HG03097 (cell line): ENCODE measurements around the gene EHD2.
"Not testable (repeated sequence)": the region's sequence is repeated elsewhere in the genome, so short reads cannot be mapped to it uniquely, and the experiment has no call there.

Experiments
- ATAC-seq: cut with Tn5 transposase; IDR thresholded peaks from one replicate; pipeline ENCODE4 v1.9.1; 2021; ENCODE audit not compliant: unreplicated experiment, low FRiP score

Gene EHD2, protein sequence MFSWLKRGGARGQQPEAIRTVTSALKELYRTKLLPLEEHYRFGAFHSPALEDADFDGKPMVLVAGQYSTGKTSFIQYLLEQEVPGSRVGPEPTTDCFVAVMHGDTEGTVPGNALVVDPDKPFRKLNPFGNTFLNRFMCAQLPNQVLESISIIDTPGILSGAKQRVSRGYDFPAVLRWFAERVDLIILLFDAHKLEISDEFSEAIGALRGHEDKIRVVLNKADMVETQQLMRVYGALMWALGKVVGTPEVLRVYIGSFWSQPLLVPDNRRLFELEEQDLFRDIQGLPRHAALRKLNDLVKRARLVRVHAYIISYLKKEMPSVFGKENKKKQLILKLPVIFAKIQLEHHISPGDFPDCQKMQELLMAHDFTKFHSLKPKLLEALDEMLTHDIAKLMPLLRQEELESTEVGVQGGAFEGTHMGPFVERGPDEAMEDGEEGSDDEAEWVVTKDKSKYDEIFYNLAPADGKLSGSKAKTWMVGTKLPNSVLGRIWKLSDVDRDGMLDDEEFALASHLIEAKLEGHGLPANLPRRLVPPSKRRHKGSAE

DNA sequence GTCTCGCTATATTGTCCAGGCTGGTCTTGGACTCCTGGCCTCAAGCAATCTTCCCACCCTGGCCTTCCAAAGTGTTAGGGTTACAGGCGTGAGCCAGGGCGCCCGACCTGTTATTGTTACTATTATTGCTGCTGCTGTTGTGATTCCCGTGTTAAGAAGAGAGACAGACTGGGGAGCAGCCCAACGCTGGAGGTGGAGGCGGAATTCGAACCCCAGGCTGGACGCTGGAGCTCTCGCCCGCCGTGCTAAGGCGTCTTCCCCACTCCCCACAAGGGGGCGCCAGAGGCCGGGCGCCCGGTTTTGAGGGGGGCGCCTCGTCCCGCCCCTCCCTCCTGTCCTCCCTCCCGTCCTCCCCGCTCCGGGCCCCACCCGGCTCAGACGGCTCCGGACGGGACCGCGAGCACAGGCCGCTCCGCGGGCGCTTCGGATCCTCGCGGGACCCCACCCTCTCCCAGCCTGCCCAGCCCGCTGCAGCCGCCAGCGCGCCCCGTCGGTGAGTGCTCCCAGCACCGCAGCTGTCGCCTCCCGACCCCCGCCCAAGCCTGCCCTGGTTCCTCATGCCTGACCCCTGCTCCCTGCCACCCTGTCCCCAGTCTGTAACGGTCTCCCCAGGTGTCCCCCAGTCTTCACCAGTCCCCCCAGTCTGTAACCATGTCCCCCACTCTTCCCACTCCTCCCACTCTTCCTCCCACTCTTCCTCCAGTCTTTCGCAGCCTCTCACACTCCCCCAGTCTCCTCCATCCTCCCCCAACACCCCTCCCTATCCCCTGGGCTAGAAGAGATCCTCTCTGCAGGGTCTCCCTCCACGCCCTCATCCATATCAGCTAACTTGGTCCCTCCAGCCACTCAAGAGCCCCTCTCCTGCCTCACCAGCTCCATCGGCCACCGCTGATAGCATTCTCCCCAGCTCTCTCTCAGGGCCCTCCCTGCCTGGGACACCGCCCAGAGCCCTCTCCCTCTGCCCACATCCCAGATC is at the start of gene EHD2:
Gene EHD2, plus strand, starts transcription at position 377 of the 976 bp plus-strand sequence. CDS start 3,191 bp downstream, outside the sequence.
- no peak for ATAC-seq

DNA sequence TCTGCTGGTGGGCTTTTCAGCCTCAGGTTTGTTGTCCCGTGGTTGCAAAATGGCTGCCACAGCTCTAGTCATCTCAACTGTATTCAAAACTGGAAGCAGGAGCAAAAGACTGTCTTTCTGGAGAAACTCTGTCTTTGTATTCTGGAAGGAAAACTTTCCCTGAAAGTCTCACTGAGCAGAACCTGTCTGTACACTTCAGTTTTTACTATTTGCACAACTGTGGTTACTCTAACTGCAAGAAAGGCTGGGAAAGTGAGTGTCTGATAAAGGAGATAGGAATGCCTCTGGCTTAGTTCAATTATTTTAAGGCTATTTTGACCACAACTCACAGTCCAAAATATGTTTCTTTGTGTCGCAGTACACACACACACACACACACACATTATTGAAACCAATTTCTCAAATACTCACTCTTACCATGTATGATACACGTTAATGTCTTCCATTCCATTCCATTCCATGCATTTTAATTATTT is 49.7 kb upstream of the EHD2 start:
- no peak for ATAC-seq

DNA sequence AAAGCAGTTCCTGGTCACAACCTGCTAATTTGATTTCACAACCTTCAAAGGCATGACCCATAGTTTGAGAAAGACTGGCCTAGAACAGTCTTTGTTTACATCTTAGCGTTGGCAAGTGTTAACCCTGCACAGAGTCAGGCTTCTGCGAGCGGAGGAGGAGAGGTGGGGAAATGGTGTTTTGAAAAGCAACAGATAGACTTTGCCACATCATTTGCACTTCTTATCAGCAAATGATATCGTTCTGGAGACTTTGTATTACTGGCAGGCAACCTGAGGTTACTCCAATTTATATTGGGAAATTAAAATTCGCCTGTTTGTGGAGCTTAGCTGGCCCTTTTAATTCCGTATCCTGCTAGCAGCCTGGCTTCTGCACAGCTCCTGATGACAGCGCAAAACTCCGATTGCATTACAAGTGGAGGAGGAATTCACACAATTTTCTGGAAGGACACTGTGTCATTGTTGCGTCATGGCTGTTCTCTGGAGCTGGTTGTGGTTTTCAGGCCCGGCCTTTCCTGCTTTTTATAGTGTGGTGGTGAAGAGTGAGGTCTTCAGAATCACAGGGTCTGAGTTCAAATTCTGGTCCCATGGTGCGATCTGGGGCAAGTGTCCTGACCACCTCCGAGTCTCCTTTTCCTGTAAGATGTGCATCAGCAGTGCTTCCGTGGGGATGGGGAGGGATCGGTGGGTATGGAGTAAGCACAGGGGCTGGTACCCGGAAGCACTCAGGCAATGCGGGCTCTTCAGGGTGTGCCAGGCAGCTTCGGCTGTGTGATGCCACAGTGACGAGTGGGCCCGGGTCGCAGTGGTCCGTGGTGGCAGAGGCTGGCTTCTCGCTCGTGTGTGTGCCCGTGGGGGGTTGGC is 49.1 kb upstream of the EHD2 start:
- ATAC-seq, result no peak

DNA sequence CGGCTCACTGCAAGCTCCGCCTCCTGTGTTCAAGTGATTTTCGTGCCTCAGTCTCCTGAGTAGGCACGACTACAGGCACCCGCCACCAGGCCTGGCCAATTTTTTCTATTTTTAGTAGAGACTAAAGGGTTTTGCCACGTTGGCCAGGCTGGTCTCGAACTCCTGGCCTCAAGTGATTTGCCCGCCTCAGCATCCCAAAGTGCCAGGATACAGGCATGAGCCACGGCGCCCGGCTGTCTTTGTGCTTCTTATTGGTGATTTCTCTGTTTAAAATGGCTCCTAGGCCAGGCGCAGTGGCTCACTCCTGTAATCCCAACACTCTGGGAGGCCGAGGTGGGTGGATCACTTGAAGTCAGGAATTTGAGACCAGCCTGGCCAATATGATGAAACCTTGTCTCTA is 44.7 kb upstream of the EHD2 start:
- ATAC-seq, result not testable (repeated sequence)

DNA sequence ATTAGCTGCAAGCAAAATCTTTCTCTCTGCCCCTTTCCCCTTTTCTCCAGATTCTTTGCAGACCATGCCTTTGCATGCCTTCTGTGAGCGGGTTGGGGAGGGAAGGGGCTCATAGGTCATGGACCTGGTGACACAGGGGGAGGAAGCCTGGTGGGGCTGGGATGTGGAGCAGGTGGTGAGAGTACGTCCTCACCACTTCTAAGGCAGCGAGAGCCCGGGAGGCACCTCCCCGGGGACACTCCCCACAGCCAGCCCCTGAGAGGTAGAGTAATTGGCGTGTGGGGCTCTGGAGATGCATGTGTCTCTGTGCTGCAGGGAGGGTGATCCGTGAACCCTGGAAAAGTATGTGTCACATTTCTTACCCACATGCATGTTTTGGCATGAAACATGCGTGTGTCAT is 42.5 kb upstream of the EHD2 start:
- ATAC-seq, result no peak

DNA sequence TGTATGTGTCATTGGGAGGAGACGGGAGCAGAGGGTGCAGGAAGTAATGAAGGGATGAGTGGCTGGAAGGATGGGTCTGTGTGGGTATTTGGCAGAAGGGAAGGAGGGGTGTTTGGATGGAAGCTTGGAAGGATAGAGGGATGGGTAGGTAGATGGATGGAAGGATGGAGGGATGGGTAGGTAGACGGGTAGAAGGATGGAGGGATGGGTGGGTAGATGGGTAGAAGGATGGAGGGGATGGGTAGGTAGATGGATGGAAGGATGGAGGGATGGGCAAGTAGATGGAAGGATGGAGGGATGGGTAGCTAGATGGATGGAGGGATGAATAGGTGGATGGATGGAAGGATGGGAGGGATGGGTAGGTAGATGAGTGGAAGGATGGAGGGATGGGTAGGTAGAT is 41.7 kb upstream of the EHD2 start:
- ATAC-seq, result no peak

DNA sequence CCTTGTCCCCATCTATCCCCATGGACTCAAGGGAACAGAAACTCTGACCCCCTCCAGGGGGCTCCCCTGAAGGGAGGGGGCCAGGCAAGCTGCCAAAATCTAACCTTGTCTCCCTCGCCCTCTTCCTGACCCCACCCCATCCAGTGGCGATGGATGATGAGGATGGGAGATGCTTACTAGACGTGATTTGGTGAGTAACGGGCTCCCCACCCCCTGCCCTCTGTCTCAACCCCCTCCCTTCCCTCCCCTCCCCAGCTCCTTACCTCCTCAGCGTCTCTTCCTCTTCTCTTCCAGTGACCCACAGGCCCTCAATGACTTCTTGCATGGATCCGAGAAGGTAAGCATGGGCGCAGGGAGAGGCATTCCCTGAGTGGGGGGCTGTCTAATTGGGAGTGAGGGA is 39.8 kb upstream of the EHD2 start:
- no peak for ATAC-seq

DNA sequence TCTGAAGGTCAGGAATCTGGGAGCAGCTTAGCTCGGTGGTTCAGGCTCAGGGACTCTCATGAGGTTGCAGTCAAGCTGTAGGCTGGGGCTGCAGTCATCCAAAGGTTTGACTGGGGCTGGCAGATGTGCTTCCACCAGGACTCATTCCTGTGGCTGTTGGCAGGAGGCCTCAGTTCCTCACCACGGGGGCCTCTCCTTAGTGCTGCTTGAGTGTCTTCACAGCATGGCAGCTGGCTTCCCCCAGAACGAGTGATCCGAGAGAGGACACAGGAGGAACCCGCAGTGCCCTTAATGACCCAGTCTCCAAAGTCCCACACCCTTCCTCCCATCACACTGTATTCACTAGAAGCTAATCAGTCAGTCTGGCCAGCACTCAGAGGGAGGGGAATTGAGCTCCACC is 38.7 kb upstream of the EHD2 start:
- no peak for ATAC-seq

DNA sequence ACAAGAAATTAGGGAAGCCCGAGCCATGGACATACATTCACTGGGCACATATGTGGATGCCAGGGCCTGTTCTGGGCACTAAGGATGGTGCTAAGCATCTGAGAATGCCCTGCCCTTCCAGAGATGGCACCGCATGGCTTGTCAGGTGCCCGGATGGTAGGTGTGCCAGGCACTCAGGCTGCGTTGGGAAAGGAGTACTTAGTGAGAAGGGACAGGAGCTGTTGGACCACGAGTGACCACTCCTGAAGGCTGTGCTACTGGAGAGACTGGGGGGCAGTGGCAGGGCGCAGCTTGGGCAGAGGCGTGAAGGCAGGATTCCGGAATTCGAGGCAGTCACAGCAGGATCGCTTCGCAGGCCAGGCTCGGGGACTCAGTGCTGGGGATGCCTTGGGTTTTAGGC is 38.0 kb upstream of the EHD2 start:
- no peak for ATAC-seq

DNA sequence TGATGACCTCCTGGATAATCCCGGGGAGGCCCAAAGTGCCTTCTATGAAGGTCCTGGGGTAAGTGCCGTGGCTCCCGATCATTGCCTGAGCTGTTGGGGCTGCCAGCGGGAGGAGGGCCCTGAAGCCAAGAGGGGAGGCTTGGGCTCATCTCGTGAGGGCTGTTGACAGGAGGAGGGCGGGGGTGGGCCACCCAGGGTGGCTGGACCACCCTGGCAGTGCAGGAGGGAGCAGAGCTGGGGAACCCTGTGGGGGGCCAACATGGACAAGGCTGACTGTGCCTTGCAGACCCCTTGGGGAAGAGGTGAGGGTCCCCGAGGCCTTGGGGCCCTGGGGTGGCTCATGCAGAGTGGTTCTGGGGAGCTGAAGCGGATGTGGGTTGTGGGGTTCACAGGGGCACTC is 37.4 kb upstream of the EHD2 start:
- no peak for ATAC-seq

DNA sequence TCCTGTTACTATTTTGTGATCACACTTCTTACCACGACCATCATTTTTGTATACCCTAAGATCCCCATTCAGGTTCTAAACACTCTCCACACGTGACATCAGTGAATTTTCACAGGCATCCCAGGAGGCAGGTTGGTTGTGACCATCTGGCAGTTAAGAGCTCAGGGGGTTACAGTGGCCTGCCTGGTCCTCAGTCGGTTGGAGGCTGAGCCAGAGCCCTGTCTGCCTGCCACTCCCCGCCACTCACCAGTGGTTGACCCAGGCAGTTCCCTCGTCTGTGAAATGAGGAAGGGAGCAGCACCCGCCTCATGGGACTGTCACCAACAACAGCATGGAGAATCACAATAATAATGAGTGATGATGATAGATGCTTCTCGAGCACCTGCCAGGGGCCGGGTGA is 36.4 kb upstream of the EHD2 start:
- no peak for ATAC-seq

DNA sequence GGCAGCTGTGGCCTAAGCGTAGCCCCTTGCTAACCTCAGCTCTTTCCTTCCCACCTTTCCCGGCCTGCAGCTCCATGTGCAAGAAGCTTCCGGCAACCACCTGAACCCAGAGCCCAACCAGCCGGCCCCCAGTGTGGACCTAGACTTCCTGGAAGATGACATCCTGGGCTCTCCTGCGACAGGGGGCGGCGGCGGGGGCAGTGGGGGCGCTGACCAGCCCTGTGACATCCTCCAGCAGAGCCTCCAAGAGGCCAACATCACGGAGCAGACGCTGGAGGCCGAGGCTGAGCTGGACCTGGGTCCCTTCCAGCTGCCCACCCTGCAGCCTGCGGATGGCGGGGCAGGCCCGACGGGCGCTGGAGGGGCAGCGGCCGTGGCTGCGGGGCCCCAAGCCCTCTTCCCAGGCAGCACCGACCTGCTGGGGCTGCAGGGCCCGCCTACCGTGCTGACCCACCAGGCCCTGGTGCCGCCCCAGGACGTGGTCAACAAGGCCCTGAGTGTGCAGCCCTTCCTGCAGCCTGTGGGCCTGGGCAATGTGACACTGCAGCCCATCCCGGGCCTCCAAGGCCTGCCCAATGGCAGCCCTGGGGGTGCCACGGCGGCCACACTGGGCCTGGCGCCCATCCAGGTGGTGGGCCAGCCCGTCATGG is 33.8 kb upstream of the EHD2 start:
- ATAC-seq, result no peak

DNA sequence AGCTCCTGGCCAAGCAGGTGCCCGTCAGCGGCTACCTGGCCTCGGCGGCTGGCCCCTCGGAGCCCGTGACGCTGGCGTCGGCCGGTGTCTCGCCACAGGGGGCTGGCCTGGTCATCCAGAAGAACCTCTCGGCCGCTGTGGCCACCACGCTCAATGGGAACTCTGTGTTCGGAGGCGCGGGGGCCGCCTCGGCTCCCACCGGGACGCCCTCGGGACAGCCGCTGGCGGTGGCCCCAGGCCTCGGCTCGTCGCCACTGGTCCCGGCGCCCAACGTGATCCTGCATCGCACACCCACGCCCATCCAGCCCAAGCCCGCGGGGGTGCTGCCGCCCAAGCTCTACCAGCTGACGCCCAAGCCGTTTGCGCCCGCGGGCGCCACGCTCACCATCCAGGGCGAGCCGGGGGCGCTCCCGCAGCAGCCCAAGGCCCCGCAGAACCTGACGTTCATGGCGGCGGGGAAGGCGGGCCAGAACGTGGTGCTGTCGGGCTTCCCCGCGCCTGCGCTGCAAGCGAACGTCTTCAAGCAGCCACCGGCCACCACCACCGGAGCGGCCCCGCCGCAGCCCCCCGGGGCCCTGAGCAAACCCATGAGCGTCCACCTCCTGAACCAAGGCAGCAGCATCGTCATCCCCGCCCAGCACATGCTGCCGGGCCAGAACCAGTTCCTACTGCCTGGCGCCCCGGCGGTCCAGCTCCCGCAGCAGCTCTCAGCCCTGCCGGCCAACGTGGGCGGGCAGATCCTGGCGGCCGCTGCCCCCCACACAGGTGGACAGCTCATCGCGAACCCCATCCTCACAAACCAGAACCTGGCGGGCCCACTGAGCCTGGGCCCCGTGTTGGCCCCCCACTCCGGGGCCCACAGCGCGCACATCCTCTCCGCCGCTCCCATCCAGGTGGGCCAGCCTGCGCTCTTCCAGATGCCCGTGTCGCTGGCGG is 33.0 kb upstream of the EHD2 start:
- ATAC-seq, result no peak

DNA sequence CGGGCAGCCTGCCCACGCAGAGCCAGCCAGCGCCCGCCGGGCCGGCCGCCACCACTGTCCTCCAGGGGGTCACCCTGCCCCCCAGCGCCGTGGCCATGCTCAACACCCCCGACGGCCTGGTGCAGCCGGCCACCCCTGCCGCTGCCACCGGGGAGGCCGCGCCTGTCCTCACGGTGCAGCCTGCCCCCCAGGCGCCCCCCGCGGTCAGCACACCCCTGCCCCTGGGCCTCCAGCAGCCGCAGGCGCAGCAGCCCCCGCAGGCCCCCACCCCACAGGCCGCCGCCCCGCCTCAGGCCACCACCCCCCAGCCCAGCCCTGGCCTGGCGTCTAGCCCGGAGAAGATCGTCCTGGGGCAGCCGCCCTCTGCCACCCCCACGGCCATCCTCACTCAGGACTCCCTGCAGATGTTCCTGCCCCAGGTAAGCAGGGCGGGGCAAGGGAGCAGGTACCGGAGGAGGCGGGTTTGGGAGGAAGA is 32.3 kb upstream of the EHD2 start:
- no peak for ATAC-seq

DNA sequence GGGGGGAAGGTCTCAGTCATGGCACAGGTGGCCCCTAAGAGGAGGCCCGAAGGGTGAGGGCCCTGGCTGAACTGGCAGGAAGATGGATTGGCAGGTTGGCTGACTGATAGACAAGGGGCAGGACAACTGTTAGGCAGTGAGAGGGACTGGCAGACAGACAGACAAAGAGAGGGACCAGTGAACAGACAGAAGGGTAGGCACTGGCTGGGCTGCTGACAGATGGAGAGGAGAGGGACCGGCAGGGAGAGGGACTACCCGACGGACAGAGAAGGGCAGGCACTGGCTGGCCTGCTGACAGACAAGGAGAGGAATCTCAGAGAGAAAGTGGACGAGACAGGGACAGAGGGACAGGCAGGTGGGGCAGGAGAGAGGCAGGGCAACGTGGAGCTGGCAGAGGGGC is 31.8 kb upstream of the EHD2 start:
- no peak for ATAC-seq

DNA sequence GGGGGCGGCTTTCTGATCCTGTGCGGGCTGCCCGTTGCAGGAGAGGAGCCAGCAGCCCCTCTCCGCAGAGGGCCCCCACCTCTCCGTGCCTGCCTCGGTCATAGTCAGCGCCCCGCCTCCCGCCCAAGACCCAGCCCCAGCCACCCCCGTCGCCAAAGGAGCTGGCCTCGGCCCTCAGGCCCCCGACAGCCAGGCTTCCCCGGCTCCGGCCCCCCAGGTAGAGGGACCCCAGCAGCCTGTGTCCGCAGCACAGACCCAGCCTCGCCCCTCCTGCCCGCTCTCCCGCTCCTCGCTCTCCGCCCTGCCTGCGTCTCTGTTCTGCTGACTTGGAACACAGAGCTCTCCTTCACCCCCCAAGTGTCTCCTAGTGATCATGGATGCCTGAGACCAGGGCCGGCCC is 31.3 kb upstream of the EHD2 start:
- ATAC-seq, result no peak

DNA sequence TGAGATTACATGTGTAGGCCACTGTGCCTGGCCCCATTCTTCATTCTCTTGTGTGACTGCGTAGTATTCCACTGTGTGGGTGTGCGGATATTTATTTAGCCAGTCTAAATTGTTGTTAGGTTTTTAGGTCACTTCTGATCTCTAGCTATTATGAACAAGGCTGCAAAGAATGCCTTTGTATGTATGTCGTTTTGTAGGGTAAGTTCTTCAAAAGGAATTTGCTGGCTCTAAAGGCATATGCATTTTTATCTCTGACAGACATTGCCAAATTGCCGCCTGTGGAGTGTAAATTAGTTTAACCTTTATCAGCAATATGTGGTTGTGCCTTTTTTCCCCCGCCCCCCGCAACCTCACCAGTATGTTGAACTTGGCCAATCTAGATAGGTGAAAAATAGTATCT is 30.3 kb upstream of the EHD2 start:
- ATAC-seq, result no peak

DNA sequence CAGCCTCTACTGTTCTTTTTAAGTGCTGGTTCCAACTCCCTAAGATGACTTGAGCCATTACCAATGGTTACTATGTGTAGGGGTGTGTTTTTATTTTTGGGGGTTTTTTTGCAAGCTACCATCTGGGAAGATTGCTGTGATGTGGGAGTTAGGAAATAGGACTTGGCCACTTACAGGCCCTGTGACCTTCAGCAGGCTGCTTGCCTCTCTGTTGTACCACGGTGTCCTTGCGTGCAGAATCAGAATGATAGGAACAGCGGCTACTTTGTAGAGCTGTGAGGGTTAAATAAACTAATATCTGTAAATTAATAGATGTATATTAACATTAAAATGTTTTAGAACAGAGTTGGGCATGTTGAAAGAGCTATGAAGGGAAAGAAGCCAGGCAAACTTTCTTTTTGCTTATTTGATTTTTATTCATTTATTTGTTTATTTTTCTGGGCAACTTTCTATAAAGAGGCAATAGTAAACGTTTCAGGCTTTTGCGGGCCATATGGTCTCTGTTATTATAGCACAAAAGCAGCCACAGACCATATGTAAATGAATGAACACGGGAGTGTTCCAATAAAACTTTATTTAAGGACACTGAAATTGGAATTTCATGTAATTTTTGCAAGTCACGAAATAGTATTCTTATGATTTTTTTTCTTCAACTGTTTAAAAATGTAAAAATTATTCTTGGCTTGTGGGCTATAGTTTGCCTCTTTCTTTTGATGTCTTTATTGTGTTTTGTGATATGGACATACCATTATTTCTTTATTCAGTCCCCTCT is 26.4 kb upstream of the EHD2 start:
- no peak for ATAC-seq
